Endothelial cell of umbilical vein (primary cell): ENCODE measurements around the gene DNAH1. TPM values are rescaled to one million over a fixed set of nuclear protein-coding genes. Genes with fewer than 3 reads are reported as not detected.

Source experiments
- BruUV-seq: library from RNA; stranded (reverse); fragments of 400-500 nt; replicated peaks from 2 replicates; lab custom pipeline; 2021; lab: Mats Ljungman, UMichigan
- CTCF ChIA-PET: fragments of 300-600, 350-600 bp; sonication (Branson Sonifier 250); formaldehyde crosslinking; loops from one replicate; lab custom pipeline; 2021; ENCODE audit warnings: antibody characterized with exemption, inconsistent platforms; lab: Charles Lee
- POLR2A ChIA-PET: fragments of 300-600, 350-600 bp; sonication (Branson Sonifier 250); formaldehyde crosslinking; loops from one replicate; lab custom pipeline; 2021; ENCODE audit warnings: antibody characterized with exemption, inconsistent platforms; lab: Charles Lee
- DNase-seq: peaks from one replicate; pipeline ENCODE4 v3.0.0-alpha.2; 2011; ENCODE audit warnings: low read depth, low spot score
- FAIRE-seq: peaks from 2 replicates; lab custom pipeline; 2011; peaks lifted over from hg19 to GRCh38; lab: Jason Lieb, UNC
- H2AFZ ChIP-seq: 2 replicates; pipeline ENCODE4 v1.6.0; 2012; ENCODE audit warnings: low read depth, low read length, control low read depth, inconsistent platforms
- H3K27ac ChIP-seq: 2 replicates; pipeline ENCODE4 v1.5.1; 2011; ENCODE audit warnings: low read depth, mild to moderate bottlenecking, control low read depth, low read length, moderate library complexity; ENCODE audit not compliant: insufficient read depth
- H3K27me3 ChIP-seq, 2 experiments: 2 replicates each; pipeline versions ENCODE4 v1.6.0 to v1.6.1; 2011; ENCODE audit warnings: low read length in 2 of 2, mixed read lengths in 1 of 2; ENCODE audit not compliant: control insufficient read depth in 2 of 2, insufficient read depth in 2 of 2
- H3K36me3 ChIP-seq, 2 experiments: 2 replicates in 1 of 2; 3 replicates in 1 of 2; pipeline ENCODE4 v1.5.1; 2011; ENCODE audit warnings: low read length in 2 of 2, mild to moderate bottlenecking in 1 of 2, moderate library complexity in 1 of 2; ENCODE audit not compliant: control insufficient read depth in 2 of 2, insufficient read depth in 2 of 2; ENCODE audit errors: extremely low read depth in 1 of 2
- H3K4me1 ChIP-seq: 3 replicates; pipeline ENCODE4 v1.5.1; 2011; ENCODE audit warnings: mild to moderate bottlenecking, low read length; ENCODE audit not compliant: control insufficient read depth, insufficient read depth; ENCODE audit errors: extremely low read depth
- H3K4me2 ChIP-seq: 2 replicates; pipeline ENCODE4 v1.6.1; 2011; ENCODE audit warnings: low read length, control low read depth, mixed read lengths; ENCODE audit not compliant: insufficient read depth
- H3K4me3 ChIP-seq, 3 experiments: fragments of 200-600 bp in 1 of 3; sonication (generic), shearing (Covaris generic) in 1 of 3; replicated peaks in 1 of 3; 2 replicates each; pipeline ENCODE4 v1.5.1; 2011 to 2016; ENCODE audit warnings: control low read depth in 3 of 3, low read length in 3 of 3, mild to moderate bottlenecking in 2 of 3, inconsistent platforms in 1 of 3, low read depth in 1 of 3, moderate library complexity in 1 of 3; ENCODE audit not compliant: insufficient read depth in 1 of 3
- H3K79me2 ChIP-seq: 2 replicates; pipeline ENCODE4 v1.6.0; 2012; ENCODE audit warnings: low read length, inconsistent platforms; ENCODE audit not compliant: control insufficient read depth, insufficient read depth
- H3K9ac ChIP-seq: replicated peaks from 2 replicates; pipeline ENCODE3; 2011; ENCODE audit warnings: low read length, control low read depth; ENCODE audit not compliant: insufficient read depth; ENCODE audit errors: extremely low read depth
- H3K9me1 ChIP-seq: replicated peaks from 3 replicates; pipeline ENCODE4 v1.6.0; 2011; ENCODE audit warnings: mild to moderate bottlenecking, low read length; ENCODE audit not compliant: control insufficient read depth, insufficient read depth; ENCODE audit errors: extremely low read depth
- H3K9me3 ChIP-seq: replicated peaks from 2 replicates; pipeline ENCODE4 v1.5.1; 2012; ENCODE audit warnings: low read length, inconsistent platforms; ENCODE audit not compliant: control insufficient read depth, insufficient read depth
- H4K20me1 ChIP-seq: replicated peaks from 2 replicates; pipeline ENCODE3; 2011; ENCODE audit warnings: mild to moderate bottlenecking, low read length; ENCODE audit not compliant: control insufficient read depth, insufficient read depth; ENCODE audit errors: extremely low read depth
- POLR2AphosphoS5 ChIP-seq: IDR thresholded peaks from 2 replicates; pipeline ENCODE4 v1.6.1; 2012; ENCODE audit warnings: low read depth, mild to moderate bottlenecking, control low read depth, low read length, moderate library complexity; ENCODE audit not compliant: insufficient read depth
- dilution Hi-C: fragments of 300-500 bp; cut with MboI; formaldehyde crosslinking; loops from one replicate; pipeline ENCODE4 v1.15.0; 2019; ENCODE audit warnings: low sequenced_read_pairs; ENCODE audit not compliant: extremely low pct_ligation_motif_present
- intact Hi-C: fragments of 100-400 bp; cut with micrococcal nuclease; formaldehyde crosslinking; loops from one replicate; pipeline ENCODE4 v1.10.0; 2022
- polyA plus RNA-seq, 4 experiments: library from polyadenylated mRNA; depleted of rRNA in 3 of 4; stranded (reverse) in 3 of 4; unstranded in 1 of 4; fragments of >200 nt; gene quantifications; 2 replicates each; pipeline versions ENCODE4 v1.2.1 to v1.2.3, GENCODE V29; 2011 to 2012; ENCODE audit warnings: missing spikeins in 1 of 4
- total RNA-seq: library from RNA; stranded (reverse); gene quantifications from 2 replicates; pipeline ENCODE4 v1.2.3, GENCODE V29; 2021
- TF ChIP-seq, protein P1 (sequence below), 2 donors: IDR thresholded peaks; 1 replicate in 1 of 2; 2 replicates in 1 of 2; pipeline ENCODE4 v1.5.1; 2011; ENCODE audit warnings: low read length in 2 of 2, mild to moderate bottlenecking in 2 of 2, moderate library complexity in 2 of 2, control low read depth in 1 of 2, inconsistent platforms in 1 of 2, low read depth in 1 of 2; ENCODE audit not compliant: insufficient read depth in 1 of 2; ENCODE audit errors: extremely low read depth in 1 of 2

DNAH1 gene
- total and polyA plus RNA-seq, 2 donors (not counting 3 experiments of a cell fraction or from before 2014, with no cell fraction given): 5.8 to 6.0 TPM

DNA sequence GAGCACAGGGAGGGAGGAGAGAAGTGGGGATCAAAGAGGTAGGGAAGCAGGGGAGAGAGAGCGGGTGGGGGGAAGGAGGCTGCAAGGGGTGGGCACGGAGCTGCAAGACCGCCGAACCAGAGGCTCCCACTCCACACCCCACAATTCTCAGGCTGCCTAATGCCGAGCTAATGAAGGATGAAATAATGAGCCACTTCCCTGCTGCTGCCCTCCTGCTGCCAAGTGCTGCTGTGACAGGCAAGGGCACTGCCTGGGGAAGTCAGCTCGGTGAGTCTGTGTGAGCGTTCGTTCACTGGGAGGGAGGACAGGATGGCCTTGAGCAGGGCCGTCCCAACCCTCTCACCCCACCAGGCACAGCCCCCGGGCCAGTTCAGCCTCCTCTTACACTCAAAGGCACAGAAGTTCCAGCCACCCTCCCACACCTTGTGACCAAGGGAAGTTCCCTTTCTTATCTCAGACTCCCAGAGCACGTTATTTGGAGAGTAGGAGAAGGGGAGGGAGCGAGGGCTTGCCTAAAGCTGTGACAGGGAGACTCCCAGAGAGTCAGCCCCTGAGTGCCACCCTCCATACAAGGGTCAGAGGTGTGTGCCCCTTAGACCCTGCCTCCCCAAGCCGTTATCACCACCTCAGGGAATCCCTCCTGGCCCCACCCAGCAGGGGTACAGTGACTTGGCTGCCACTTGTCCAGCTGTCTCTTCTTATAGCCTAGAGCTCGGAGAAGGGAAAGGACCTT, 16.1 kb upstream of the DNAH1 start:
- Histone ChIP-seq H3K9ac (no peak overlapping the region), H3K27me3 (no peaks in the 10 kb centered on the region), H3K9me3 (no peaks in the 10 kb centered on the region), H3K9me1 (no peaks in the 10 kb centered on the region), H3K36me3 (peaks cover 0 to 2% of the 10 kb centered on the region in 2 experiments), H3K4me2 (no peak overlapping the region), H3K79me2 (no peaks in the 10 kb centered on the region), H3K4me3 (no peak overlapping the region), H2AFZ (peak overlapping the region; percentile 22), H3K27ac (no peak overlapping the region), H4K20me1 (no peaks in the 10 kb centered on the region), H3K4me1 (peaks cover 15% of the 10 kb centered on the region)
- intact Hi-C loops (no loop called here), dilution Hi-C loops (no loop called here)
- no TSS peak for BruUV-seq
- CTCF ChIA-PET: interaction anchor here (0.9 to 7.1 kb wide), 12 partner anchors 10 to 145 kb away, joined by 3 to 74 read pairs (median 4); partner anchors contain the start of genes POC1A, TWF2 and WDR82
- POLR2A ChIA-PET: no interaction called here
- DNase-seq (peak; percentile 62), FAIRE-seq (peak; percentile 88)
- TF ChIP-seq POLR2AphosphoS5: no peak
- TF ChIP-seq, protein P1, sequence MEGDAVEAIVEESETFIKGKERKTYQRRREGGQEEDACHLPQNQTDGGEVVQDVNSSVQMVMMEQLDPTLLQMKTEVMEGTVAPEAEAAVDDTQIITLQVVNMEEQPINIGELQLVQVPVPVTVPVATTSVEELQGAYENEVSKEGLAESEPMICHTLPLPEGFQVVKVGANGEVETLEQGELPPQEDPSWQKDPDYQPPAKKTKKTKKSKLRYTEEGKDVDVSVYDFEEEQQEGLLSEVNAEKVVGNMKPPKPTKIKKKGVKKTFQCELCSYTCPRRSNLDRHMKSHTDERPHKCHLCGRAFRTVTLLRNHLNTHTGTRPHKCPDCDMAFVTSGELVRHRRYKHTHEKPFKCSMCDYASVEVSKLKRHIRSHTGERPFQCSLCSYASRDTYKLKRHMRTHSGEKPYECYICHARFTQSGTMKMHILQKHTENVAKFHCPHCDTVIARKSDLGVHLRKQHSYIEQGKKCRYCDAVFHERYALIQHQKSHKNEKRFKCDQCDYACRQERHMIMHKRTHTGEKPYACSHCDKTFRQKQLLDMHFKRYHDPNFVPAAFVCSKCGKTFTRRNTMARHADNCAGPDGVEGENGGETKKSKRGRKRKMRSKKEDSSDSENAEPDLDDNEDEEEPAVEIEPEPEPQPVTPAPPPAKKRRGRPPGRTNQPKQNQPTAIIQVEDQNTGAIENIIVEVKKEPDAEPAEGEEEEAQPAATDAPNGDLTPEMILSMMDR (IDR thresholded peaks at IDR 0.05; ENCODE audit: extremely low read depth in 1 of 2, insufficient read depth in 1 of 2, low read depth in 1 of 2, low read length in 2 of 2): peak in 1 of 2 donors; percentile 24
